CD4-positive, alpha-beta T cell treated with Interferon alpha-2 for 1 hour (primary cell): Measurements from ENCODE around the gene CES2.
"Not testable (repeated sequence)": the region's sequence is repeated elsewhere in the genome, so short reads cannot be mapped to it uniquely, and the experiment has no call there.

Experiments
- DNase-seq, 2 donors: peaks; one replicate each; pipeline ENCODE4 v3.0.0-alpha.2; 2020 to 2022

Gene CES2

DNA sequence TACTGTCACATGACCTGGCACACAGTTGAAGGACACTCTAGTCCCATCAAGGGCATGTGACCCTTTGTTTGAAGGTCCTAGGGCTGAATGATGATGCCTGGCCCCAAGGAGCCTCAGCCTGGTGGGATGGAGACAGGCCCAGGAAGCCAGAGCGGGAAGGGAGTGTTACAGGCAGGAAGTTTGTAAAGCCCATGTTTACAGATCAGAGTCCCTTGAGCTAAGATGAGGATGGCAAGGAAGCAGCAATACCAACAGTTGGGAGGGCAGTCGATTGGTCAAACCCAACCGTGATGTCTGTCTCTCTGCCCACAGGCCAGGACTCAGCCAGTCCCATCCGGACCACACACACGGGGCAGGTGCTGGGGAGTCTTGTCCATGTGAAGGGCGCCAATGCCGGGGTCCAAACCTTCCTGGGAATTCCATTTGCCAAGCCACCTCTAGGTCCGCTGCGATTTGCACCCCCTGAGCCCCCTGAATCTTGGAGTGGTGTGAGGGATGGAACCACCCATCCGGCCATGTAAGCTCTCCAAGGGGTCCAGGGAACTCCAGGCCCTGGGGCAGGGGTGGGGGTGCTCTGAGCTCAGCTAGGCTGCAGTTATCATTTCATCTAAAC lies 2.5 kb downstream of the CES2 start:
- no peak for DNase-seq

DNA sequence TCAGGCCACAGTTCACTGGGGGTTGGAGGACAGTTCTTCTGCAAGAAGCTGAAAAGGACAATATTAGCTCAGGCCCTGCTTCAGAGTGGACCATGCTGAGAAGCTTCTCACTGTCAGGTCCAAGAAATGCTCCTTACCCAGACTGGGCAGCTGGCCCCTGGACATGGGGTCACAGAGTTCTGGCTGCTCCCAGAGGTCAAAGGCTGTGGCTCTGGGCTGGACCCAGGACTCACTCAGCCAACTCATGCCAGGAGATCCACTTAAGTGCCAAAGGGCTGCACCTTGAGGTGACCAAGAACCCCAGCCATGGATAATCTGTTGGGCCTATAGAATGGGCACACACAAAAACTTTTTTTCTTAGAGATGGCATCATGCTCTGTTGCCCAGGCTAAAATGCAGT lies 4.0 kb downstream of the CES2 start:
- no peak for DNase-seq

DNA sequence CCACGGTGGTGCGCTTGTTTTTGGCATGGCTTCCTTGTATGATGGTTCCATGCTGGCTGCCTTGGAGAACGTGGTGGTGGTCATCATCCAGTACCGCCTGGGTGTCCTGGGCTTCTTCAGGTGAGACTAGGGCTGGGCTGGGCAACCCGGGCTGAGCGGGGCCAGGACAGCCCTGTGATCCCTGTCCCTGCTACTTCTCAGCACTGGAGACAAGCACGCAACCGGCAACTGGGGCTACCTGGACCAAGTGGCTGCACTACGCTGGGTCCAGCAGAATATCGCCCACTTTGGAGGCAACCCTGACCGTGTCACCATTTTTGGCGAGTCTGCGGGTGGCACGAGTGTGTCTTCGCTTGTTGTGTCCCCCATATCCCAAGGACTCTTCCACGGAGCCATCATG lies 4.9 kb downstream of the CES2 start:
- DNase-seq, result no peak

DNA sequence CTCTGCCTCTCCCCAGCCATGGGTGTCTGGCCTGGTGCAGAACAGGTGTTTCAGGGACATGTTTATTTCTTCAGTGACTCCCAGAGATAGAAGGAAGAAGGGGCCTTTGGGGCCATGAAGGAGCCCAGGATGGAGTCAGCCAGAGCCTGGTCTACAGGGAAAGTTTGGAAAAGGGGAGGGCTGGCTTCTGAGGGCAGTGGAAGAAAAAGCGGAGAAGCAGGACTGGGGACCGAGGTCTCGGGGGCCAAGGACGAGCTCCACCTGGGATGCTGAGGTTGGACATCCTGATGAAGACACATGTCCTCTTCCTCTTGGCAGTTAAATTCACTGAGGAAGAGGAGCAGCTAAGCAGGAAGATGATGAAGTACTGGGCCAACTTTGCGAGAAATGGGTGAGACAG lies 7.7 kb downstream of the CES2 start:
- DNase-seq, result no peak

DNA sequence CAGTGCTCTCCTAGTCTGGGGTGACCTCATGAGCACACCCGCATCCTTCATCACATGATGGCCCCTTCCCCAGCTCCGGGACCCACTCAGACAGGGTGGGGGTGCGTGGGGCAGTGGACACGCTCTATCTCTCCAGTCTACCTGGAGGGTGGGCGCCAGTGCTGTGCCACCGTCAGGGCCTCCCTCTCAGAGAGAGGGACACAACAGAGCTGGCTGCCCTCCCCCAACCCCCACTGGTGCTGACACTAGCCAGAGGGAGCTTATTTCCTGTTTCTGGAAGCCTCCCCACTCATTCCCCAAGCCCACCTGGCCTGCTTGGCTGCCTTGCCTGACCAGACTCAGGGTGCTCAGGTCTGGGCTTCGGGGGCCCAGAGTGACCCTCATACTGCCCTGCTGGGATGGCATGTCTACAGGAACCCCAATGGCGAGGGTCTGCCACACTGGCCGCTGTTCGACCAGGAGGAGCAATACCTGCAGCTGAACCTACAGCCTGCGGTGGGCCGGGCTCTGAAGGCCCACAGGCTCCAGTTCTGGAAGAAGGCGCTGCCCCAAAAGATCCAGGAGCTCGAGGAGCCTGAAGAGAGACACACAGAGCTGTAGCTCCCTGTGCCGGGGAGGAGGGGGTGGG lies 8.2 kb downstream of the CES2 start:
- DNase-seq, result no peak

DNA sequence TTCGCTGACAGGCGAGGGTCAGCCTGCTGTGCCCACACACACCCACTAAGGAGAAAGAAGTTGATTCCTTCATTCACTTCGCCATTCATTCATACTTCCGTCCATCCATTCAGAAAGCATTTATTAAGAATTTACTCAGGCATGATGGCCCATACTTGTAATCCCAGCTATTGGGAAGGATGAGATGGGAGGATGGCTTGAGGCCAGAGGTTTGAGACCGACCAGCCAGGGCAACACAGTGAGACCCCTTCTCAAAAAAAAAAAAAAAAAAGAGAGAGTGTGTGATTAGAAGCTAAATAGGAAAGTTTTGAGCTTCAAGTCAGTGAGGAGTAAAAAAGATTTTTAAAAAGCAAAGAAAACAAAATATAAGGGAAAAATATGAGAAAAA lies 8.7 kb downstream of the CES2 start:
- no peak for DNase-seq

DNA sequence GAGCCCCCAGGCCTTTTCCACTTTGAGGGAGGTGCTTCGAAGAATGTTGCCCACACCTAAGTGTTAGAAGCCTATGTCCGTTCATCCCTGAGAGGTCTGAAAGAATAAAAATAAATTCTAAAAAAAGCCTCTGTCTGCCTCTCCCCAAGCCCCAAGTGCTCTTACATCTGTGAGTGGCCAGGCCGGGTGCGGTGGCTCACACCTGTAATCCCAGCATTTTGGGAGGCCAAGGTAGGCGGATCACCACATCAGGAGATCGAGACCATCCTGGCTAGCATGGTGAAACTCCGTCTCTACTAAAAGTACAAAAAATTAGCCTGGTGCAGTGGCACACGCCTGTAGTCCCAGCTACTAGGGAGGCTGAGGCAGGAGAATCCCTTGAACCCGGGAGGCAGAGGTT lies 9.7 kb downstream of the CES2 start:
- DNase-seq, result not testable (repeated sequence)

DNA sequence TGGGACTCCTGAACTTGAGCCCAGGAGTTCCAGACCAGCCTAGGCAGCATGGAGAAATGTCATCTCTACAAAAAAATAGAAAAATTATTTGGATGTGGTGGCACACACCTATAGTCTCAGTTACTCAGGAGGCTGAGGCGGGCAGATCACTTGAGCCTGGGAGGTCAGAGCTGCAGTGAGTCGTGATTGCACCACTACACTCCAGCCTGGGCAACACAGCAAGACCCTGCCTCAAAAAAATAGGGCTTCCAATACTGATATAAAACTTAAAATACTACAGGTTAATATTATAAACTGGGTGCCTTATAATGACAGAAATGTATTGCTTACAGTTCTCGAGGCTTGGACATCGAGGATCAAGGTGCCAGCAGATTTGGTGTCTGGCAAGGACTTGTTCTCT lies 10.6 kb downstream of the CES2 start:
- no peak for DNase-seq

DNA sequence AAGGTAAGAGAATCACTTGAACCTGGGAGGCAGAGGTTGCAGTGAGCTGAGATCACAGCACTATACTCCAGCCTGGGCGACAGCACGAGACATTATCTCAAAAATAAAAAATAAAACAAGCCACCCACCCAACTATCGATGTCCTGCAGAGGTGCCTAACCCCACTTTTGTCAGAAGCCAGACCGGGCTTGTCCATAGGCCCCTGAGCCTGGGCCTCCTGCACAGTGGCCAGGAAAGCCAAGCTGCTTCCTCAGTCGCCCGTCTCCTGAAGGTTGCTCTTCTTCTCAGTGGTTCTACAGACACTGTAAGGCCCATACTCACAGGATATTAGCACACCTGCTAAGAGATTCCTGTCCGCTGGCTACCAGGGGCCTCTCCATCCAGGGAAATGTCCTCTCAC lies 11.2 kb downstream of the CES2 start:
- DNase-seq, result no peak

DNA sequence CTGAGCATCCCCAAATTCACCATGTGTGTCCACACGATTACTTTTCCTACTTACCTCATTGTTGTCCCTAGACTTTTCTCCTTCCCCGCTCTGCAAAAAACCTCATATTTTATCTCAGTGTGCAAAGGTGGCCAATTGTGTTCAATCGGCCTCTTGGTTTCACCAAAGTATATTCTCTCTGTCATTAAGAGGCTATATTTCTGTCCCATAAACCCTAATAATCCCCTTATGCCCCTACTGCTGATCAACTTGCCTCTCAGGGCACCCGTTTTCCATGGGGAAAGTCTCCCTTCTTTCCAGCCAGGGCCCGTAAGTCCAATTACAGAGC lies 11.6 kb downstream of the CES2 start:
- no peak for DNase-seq

DNA sequence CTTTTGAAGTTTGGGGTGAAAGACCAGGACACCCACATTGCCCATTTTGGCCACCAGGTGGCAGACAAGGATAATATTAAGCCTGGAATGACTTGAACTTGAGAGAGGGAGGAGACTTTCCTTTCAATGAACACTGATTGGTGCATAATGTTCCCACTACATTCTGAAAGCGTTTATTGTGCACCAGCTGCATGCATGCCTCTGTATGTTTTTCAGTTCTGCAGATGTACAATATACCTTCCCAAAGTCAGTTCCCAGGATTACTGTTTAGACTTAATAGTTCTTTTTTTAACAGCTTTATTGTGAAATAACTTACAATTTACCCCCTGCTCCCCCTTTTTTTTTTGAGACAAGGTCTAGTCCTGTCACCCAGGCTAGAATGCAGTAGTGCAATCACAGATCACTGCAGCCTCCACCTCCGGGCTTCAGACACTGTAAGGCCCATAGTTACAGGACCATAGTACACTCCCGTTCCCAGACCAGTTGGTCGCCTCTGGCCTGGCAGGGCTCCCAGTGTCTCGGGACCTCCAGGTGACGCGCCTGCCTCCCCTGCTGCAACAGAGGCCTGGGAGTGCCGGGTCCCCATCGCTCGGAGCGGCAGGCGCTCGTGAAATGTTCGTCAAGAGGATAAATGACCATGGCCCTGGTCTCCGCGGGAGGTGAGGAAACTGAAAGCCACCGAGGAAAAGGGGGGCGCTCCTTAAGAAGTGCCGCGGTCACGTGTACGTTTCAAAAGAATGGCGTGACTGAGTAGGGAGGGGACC lies 12.2 kb downstream of the CES2 start:
- peak; percentile 81 to 89 for DNase-seq

DNA sequence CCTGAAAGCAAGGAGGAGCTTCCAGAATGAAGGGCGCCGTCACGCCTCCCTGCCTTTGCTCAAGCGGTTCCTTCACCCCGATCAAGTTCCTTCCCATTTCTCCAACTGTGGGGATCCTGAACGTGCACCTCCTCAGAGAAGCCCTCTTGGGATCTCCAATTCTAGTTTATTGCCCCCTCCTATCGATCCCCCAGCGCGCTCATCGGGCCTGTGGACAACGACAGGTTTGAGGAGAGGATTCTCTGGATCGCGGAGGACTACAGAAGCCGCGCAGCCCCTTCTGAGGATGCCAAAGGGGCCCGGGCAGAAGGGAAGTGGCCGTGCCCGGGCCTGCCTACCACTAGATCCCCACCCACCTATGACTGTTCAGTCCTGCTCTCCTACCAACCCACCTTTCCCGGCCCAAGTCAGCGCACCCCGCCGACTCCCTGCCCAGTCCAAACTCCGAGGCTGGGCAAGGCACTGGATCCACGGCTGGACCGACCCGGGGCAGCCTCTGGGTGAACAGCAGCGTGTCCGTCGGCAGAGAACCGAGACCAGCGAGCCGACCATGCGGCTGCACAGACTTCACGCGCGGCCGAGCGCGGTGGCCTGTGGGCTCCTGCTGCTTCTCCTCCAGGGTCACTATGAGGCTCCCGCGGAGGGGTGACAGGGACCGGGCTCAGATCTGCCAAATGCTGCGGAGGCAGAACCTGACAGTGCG lies 13.0 kb downstream of the CES2 start:
- DNase-seq, result no peak

DNA sequence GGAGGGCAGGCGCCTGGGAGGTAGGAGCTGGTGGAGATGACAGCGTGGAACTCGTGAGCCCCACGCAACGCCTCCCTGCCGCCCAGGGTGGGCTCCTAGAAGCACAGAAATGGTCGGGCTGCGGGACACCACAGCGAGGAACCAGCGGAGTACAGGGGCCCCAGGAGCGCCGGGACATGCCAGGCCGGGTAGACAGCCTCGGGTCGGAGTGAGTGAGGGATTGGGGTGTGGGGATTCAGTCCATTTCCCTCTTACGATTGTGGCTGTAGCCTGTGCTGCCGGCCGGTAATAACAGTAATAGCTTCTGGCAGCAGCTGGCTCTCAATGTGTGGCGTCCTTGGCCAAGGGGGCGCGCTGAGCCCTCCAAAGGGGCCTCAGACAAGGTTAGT lies 13.5 kb downstream of the CES2 start:
- no peak for DNase-seq

DNA sequence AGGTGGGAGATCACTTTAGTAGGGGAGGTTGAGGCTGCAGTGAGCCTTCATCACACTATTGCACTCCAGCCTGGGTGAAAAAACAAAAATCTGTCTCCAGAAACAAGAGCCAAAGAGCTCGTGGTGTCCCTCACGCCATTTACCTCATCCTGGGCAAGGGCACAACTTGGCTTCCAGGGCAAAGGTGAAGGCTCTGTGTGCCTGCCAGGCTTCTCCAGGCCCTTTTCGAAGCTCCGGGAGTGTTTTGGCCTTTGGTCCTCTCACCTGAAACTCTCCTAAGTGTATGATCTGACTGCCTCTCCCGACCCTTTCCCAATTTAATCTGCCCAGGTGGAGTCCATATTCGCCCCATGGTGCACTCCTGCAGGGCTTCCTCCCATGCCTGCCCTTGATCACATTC lies 14.2 kb downstream of the CES2 start:
- DNase-seq, result no peak

DNA sequence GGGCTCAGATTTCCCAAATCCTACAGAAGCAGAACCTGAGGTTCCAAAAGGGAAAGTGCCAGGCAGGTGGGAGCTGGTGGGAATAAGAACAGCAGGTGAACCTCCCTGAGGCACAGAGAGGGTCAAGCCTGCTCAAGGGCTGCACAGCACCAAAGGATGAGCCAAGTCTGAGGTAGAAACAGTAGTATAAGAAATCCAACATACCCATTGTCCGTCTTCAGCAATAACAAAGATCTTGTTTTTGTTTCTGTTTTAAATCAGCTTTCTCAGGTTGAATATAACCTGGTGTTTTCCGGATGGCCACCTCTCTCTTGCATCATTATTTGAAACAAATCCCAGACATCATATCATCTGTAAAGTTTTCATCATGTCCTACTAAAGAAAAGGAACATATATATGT lies 15.1 kb downstream of the CES2 start:
- DNase-seq, result no peak

DNA sequence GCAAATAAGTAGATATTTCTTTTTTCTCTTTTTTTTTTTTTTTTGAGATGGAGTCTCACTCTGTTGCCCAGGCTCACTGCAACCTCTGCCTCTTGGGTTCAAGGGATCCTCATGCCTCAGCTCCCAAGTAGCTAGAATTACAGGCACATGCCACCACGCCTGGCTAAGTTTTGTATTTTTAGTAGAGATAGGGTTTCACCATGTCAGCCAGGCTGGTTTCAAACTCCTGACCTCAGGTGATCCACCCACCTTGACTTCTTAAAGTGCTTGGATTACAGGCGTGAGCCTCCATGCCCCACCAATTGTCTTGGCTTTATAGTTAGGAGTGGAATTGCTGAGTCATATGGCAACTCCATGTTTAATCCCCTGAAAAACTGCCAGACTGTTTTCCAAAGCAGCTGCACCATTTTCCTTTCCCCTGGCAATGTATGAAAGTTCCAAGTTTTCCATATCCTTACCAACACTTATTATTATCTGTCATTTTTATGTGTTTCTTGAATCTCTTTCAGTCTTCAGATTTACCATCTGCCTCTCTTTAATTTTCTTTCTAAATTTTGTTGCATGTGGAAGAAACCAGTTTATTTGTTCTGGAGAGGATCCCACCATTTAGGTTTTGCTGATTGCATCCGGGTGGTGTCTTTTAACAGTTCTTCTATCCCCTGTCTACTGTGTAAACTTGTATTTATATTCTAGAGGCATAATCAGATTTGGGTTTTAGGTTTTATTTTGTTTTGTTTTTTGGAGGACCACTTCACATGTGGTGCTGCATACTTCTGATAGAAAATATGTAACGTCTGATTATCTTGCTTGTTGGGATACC lies 15.9 kb downstream of the CES2 start:
- no peak for DNase-seq

DNA sequence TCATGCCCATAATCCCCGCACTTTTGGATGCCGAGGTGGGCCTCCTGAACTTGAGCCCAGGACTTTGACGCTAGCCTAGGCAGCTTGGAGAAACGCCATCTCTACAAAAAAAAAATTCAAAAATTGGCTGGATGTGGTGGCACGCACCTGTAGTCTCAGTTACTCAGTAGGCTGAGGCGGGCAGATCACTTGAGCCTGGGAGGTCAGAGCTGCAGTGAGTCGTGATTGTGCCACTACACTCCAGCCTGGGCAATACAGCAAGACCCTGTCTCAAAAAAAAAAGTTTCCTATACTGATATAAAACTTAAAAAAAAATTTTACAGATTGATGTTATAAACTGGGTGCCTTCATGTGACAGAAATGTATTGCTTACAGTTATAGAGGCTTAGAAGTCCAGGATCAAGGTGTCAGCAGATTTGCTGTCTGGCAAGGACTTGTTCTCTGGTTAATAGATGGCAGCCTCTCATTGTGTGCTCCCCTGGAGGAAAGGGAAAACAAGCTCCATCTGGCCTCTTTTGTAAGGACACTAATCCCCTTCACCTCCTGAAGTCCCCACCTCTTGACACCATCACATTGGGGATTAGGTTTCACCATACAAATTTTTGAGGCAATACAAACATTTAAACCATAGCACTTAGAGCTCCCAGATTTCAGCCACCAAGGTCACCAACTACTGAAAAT lies 17.3 kb downstream of the CES2 start:
- DNase-seq, result no peak

DNA sequence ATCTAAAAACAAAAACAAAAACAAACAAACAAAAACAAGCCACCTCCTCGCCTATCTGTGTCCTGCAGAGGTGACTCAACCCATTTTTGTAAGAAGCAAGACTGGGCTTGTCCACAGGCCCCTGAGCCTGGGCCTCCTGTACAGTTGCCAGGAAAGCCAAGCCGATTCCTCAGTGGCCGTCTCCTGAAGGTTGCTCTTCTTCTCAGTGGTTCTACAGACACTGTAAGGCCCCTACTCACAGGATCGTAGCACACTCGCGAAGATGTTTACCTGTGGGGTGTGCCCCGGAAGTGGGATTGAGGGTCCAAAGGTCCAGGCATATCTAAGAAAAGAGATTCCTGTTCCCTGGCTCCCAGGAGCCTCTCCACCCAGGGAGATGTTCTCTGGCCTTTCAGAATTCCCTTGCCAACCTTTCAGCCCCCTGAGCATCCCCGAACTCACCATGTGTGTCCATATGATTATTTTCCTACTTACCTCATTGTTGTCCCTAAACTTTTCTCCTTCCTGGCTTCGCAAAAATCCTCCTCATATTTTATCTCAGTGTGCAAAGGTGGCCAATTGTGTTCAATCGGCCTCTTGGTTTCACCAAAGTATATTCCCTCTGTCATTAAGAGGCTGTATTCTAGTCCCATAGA lies 18.3 kb downstream of the CES2 start:
- no peak for DNase-seq

DNA sequence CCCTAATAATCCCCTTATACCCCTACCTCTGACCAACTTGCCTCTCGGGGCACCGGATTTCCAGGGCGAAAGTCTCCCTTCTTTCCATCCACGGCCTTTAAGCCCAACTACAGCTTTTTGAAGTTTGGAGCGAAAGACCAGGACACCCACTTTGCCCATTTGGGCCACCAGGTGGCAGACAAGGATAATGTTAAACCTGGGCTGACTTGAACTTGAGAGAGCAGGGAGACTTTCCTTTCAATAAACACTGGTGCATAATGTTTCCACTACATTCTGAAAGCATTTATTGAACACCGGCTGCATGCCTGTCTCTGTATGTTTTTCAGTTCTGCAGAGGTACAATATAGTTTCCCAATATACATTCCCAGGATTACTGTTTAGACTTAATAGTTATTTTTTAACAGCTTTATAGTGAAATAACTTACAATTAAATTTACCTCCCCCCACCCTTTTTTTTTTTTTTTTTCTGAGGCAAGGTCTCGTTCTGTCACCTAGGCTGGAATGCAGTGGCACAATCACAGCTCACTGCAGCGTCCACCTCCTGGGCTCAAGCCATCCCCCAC lies 18.9 kb downstream of the CES2 start:
- peak; percentile 66 to 80 for DNase-seq

DNA sequence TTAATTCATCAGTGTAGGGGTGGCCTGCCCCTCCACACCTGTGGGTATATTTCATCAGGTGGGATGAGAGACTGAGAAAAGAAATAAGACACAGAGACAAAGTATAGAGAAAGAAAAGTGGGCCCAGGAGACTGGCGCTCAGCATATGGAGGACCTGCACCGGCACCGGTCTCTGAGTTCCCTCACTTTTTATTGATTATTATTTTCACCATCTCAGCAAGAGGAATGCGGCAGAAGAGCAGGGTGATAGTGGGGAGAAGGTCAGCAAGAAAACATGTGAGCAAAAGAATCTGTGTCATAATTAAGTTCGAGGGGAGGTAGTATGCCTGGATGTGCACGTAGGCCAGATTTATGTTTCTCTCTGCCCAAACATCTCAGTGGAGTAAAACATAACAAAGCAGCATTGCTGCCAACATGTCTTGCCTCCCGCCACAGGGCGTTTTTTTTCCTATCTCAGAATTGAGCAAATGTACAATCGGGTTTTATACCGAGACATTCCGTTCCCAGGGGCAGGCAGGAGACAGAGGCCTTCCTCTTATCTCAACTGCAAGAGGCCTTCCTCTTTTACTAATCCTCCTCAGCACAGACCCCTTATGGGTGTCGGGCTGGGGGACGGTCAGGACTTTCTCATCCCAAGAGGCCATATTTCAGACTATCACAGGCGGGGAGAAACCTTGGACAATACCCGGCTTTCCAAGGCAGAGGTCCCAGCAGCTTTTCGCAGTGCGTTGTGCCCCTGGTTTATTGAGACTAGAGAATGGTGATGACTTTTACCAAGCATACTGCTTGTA lies 20.2 kb downstream of the CES2 start:
- not testable (repeated sequence) for DNase-seq

DNA sequence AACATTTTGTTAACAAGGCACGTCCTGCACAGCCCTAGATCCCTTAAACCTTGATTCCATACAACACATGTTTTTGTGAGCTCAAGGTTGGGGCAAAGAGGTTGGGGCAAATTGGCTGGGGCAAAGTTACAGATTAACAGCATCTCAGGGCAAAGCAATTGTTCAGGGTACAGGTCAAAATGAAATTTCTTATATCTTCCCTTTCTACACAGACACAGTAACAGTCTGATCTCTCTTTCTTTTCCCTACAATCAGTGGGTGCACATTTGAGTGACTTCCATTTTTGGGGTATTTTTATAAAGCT lies 20.8 kb downstream of the CES2 start:
- not testable (repeated sequence) for DNase-seq
